A549 (cell line): ENCODE results near the gene DAB1.
"Not testable (repeated sequence)": the region's sequence is repeated elsewhere in the genome, so short reads cannot be mapped to it uniquely, and the experiment has no call there.

Experiments used
- ESRRA ChIP-seq: fragments of 150-350 bp; IDR thresholded peaks from 2 replicates; pipeline ENCODE4 v1.6.1; 2014; ENCODE audit warnings: mild to moderate bottlenecking, low read length, borderline replicate concordance
- HEYL ChIP-seq: fragments of 250-450 bp; sonication (Bioruptor Pico); IDR thresholded peaks from 2 replicates; pipeline ENCODE4 v1.8.0; 2021; ENCODE audit warnings: mild to moderate bottlenecking, moderate library complexity
- TF ChIP-seq, protein P1 (sequence below): fragments of 250-450 bp; sonication (Bioruptor Pico); IDR thresholded peaks from 2 replicates; pipeline ENCODE4 v1.5.0; 2020; ENCODE audit warnings: low read depth, mild to moderate bottlenecking, moderate library complexity
- TF ChIP-seq, protein P2 (sequence below): fragments of >200 bp; sonication (Bioruptor Twin); formaldehyde crosslinking; IDR thresholded peaks from 3 replicates; pipeline ENCODE4 v1.5.1; 2016

- TF ChIP-seq, protein P1, sequence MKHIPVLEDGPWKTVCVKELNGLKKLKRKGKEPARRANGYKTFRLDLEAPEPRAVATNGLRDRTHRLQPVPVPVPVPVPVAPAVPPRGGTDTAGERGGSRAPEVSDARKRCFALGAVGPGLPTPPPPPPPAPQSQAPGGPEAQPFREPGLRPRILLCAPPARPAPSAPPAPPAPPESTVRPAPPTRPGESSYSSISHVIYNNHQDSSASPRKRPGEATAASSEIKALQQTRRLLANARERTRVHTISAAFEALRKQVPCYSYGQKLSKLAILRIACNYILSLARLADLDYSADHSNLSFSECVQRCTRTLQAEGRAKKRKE, result not testable (repeated sequence)
- TF ChIP-seq ESRRA; HEYL (CRISPR knock-in tag): not testable (repeated sequence)
- TF ChIP-seq, protein P2, sequence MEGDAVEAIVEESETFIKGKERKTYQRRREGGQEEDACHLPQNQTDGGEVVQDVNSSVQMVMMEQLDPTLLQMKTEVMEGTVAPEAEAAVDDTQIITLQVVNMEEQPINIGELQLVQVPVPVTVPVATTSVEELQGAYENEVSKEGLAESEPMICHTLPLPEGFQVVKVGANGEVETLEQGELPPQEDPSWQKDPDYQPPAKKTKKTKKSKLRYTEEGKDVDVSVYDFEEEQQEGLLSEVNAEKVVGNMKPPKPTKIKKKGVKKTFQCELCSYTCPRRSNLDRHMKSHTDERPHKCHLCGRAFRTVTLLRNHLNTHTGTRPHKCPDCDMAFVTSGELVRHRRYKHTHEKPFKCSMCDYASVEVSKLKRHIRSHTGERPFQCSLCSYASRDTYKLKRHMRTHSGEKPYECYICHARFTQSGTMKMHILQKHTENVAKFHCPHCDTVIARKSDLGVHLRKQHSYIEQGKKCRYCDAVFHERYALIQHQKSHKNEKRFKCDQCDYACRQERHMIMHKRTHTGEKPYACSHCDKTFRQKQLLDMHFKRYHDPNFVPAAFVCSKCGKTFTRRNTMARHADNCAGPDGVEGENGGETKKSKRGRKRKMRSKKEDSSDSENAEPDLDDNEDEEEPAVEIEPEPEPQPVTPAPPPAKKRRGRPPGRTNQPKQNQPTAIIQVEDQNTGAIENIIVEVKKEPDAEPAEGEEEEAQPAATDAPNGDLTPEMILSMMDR, result not testable (repeated sequence)
Observed at GRCh38 chr1:57220905-57221304, 203.0 kb downstream of the DAB1 start.
